Mucosa of rectum (tissue), 2 donors: Measurements from ENCODE around the gene DOCK3.
"Not testable (repeated sequence)": the region's sequence is repeated elsewhere in the genome, so short reads cannot be mapped to it uniquely, and the experiment has no call there.

Source experiments
- H3K27ac ChIP-seq, 2 donors: one replicate each; pipeline ENCODE4 v1.7.0; 2013; ENCODE audit warnings: inconsistent platforms in 2 of 2, low read depth in 2 of 2, low read length in 2 of 2
- H3K27me3 ChIP-seq, 2 donors: one replicate each; pipeline ENCODE4 v1.7.0; 2013; ENCODE audit warnings: low read length in 2 of 2; ENCODE audit not compliant: control insufficient read depth in 2 of 2, insufficient read depth in 2 of 2
- H3K36me3 ChIP-seq, 2 donors: one replicate each; pipeline ENCODE4 v1.7.0; 2013; ENCODE audit warnings: low read length in 2 of 2; ENCODE audit not compliant: control insufficient read depth in 2 of 2, insufficient read depth in 2 of 2
- H3K4me1 ChIP-seq, 2 donors: one replicate each; pipeline ENCODE4 v1.7.0; 2013; ENCODE audit warnings: low read length in 2 of 2, mild to moderate bottlenecking in 1 of 2; ENCODE audit not compliant: control insufficient read depth in 2 of 2, insufficient read depth in 2 of 2
- H3K4me3 ChIP-seq, 2 donors: one replicate each; pipeline ENCODE4 v1.7.0; 2013; ENCODE audit warnings: low read length in 2 of 2
- H3K9ac ChIP-seq, 2 donors: one replicate each; pipeline ENCODE4 v1.7.0; 2013; ENCODE audit warnings: low read length in 2 of 2, low read depth in 1 of 2, mild to moderate bottlenecking in 1 of 2
- H3K9me3 ChIP-seq, 2 donors: one replicate each; pipeline ENCODE4 v1.7.0; 2013; ENCODE audit warnings: low read length in 2 of 2; ENCODE audit not compliant: control insufficient read depth in 2 of 2
- donor health status: healthy.
- donor health status: Normal muscosa, but diverticular disease.

Gene DOCK3

GRCh38 chr3:50786631-50787030 is 111.9 kb downstream of the DOCK3 start:
- Histone ChIP-seq H3K27me3 (no peaks in the 10 kb centered on the region), H3K9ac (no peak overlapping the region), H3K36me3 (no peaks in the 10 kb centered on the region), H3K4me3 (no peak overlapping the region), H3K4me1 (no peaks in the 10 kb centered on the region), H3K27ac (no peak overlapping the region), H3K9me3 (no peaks in the 10 kb centered on the region)

DNA sequence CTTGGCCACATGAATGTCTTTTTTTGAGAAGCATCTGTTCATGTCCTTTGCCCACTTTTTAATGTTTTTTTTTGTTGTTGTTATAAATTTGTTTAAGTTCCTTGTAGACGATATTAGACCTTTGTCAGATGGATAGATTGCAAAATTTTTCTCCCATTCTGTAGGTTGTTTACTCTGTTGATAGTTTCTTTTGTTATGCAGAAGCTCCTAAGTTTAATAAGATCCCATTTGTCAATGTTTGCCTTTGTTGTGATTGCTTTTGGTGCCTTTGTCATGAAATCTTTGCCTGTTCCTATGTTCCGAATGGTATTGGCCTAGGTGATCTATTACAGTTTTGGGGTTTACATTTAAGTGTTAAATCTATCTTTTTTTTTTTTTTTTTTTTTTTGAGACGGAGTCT is 116.2 kb downstream of the DOCK3 start:
- not testable (repeated sequence) for H3K27me3 ChIP-seq

DNA sequence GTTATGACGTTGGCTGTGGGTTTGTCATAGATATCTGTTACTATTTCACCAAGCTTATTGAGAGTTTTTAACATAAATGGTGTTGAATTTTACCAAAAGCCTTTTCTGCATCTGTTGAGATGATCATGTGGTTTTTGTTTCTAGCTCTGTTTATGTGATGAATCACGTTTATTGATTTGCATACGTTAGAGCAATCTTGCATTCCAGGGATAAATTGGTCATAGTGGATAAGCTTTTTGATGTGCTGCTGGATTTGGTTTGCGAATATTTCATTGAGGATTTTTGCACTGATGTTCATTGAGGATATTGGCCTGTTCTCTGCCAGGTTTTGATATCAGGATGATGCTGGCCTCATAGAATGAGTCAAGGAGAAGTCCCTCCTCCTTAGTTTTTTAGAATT is 117.8 kb downstream of the DOCK3 start:
- no peaks in the 10 kb centered on the region for H3K9me3 ChIP-seq
- H3K9ac ChIP-seq = no peak overlapping the region
- H3K4me3 ChIP-seq = no peak overlapping the region
- H3K27me3 ChIP-seq = no peaks in the 10 kb centered on the region
- no peaks in the 10 kb centered on the region for H3K36me3 ChIP-seq
- H3K4me1 ChIP-seq = no peaks in the 10 kb centered on the region
- H3K27ac ChIP-seq = no peak overlapping the region

More for the DNA sequence above, 116.2 kb downstream of the DOCK3 start:
- not testable (repeated sequence) for H3K4me1 ChIP-seq, H3K9me3 ChIP-seq, H3K4me3 ChIP-seq, H3K9ac ChIP-seq, H3K36me3 ChIP-seq, H3K27ac ChIP-seq

- not testable (repeated sequence) for H3K27ac ChIP-seq, H3K27me3 ChIP-seq, H3K4me1 ChIP-seq, H3K36me3 ChIP-seq, H3K9ac ChIP-seq, H3K4me3 ChIP-seq, H3K9me3 ChIP-seq
Observed at GRCh38 chr3:50803805-50804204, 129.1 kb downstream of the DOCK3 start.

GRCh38 chr3:50804376-50804775 is 129.6 kb downstream of the DOCK3 start:
- not testable (repeated sequence) for H3K27me3 ChIP-seq, H3K36me3 ChIP-seq, H3K27ac ChIP-seq, H3K4me1 ChIP-seq, H3K4me3 ChIP-seq, H3K9ac ChIP-seq, H3K9me3 ChIP-seq

- peaks cover 0 to 2% of the 10 kb centered on the region in 2 donors for H3K9me3 ChIP-seq
- no peaks in the 10 kb centered on the region for H3K4me1 ChIP-seq
- no peaks in the 10 kb centered on the region for H3K27me3 ChIP-seq
Observed at GRCh38 chr3:50805321-50805720, 130.6 kb downstream of the DOCK3 start.

DNA sequence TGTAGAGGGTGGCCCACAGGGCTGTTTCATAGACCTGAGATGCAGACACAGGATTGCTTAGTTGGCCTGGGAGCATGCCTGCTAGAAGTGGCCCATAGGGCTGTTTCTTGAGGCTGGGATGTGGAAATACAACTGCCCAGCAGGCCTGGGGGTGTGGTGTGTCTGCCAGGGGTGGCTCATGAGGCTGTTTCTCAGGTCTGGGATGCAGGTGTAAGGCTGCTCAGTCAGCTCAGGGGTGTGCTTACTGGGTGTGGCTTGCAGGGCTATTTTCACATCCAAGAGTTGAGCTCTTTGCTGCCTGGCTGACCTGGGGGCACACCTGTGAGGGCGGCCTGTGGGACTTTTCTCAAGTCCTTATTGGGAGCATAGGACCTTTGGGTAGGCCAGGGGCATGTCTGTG is 131.3 kb downstream of the DOCK3 start:
- Histone ChIP-seq H3K4me3 (no peak overlapping the region), H3K4me1 (no peaks in the 10 kb centered on the region), H3K27me3 (no peaks in the 10 kb centered on the region), H3K27ac (no peak overlapping the region), H3K9ac (no peak overlapping the region), H3K9me3 (peaks cover 0 to 1% of the 10 kb centered on the region in 2 donors), H3K36me3 (no peaks in the 10 kb centered on the region)

More at GRCh38 chr3:50805321-50805720, 130.6 kb downstream of the DOCK3 start:
- Histone ChIP-seq H3K4me3 (no peak overlapping the region), H3K27ac (no peak overlapping the region), H3K9ac (no peak overlapping the region), H3K36me3 (no peaks in the 10 kb centered on the region)

DNA sequence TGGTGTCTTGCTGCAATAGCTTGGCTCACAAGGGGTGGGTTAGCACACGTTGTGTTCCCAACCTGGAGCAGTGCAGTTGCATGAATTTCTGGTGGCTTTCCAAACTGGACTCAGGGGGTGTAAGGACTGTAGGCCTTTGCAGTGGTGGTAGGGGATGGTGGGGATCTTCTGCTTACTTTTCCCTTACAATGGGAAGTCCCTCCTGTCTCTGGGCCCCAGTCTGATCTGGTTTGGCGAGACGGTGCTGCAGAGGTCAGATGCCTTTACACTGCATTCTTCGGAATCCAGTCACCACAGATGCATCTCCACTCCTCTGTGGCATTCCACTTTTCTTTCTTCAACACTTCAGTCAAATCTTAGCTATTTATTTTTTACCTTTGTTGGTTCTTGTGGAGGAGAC is 132.1 kb downstream of the DOCK3 start:
- no peaks in the 10 kb centered on the region for H3K9me3 ChIP-seq
- no peak overlapping the region for H3K27ac ChIP-seq
- H3K36me3 ChIP-seq = no peaks in the 10 kb centered on the region
- no peak overlapping the region for H3K9ac ChIP-seq
- no peaks in the 10 kb centered on the region for H3K4me1 ChIP-seq
- no peaks in the 10 kb centered on the region for H3K27me3 ChIP-seq
- H3K4me3 ChIP-seq = no peak overlapping the region

DNA sequence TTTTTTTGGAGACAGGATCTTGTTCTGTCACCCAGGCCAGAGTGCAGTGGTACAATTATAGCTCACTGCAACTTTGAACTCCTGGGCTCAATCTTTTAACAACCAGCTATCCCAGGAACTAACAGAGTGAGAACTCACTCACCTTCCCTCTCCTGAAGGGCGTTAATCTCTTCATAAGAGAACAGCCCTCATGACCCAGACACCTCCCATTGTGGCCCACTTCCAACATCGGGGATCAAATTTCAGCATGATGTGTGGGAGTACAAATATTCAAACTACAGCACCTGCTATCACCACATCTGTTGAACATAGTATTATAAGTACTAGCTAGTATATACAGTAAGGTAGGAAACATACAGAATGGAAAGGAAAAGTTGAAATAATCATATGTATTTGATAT is 132.5 kb downstream of the DOCK3 start:
- H3K9me3 ChIP-seq = no peaks in the 10 kb centered on the region

GRCh38 chr3:50811893-50812292 is 137.2 kb downstream of the DOCK3 start:
- no peaks in the 10 kb centered on the region for H3K4me1 ChIP-seq
- no peak overlapping the region for H3K27ac ChIP-seq
- no peak overlapping the region for H3K4me3 ChIP-seq
- no peaks in the 10 kb centered on the region for H3K27me3 ChIP-seq
- no peak overlapping the region for H3K9ac ChIP-seq
- no peaks in the 10 kb centered on the region for H3K36me3 ChIP-seq
- H3K9me3 ChIP-seq = no peaks in the 10 kb centered on the region

More for the DNA sequence above, 132.5 kb downstream of the DOCK3 start:
- H3K9ac ChIP-seq = no peak overlapping the region
- H3K36me3 ChIP-seq = no peaks in the 10 kb centered on the region
- no peak overlapping the region for H3K27ac ChIP-seq
- H3K27me3 ChIP-seq = no peaks in the 10 kb centered on the region
- H3K4me1 ChIP-seq = no peaks in the 10 kb centered on the region
- H3K4me3 ChIP-seq = no peak overlapping the region

- Histone ChIP-seq H3K9ac (no peak overlapping the region), H3K36me3 (no peaks in the 10 kb centered on the region), H3K4me1 (no peaks in the 10 kb centered on the region), H3K27me3 (no peaks in the 10 kb centered on the region), H3K9me3 (no peaks in the 10 kb centered on the region), H3K27ac (no peak overlapping the region), H3K4me3 (no peak overlapping the region)
Observed at GRCh38 chr3:50815844-50816243, 141.1 kb downstream of the DOCK3 start.
